ENCODE data around the gene FIGN.

The FIGN gene

GRCh38 chr2:163729636-163730273 lies 6.1 kb downstream of the FIGN start:
- Histone ChIP-seq H3K36me3 (ENCODE audit: control insufficient read depth, insufficient read depth, low read length) (no peaks in the 10 kb centered on the region), H3K4me3 (ENCODE audit: insufficient read depth, low read depth, low read length, poor library complexity, severe bottlenecking) (no peak overlapping the region), H3K27ac (ENCODE audit: insufficient read depth, low read length, poor library complexity, severe bottlenecking) (no peak overlapping the region), H3K27me3 (replicated peaks; ENCODE audit: control insufficient read depth, insufficient read depth, low read length, poor library complexity, severe bottlenecking) (no peaks in the 10 kb centered on the region), H3K4me1 (ENCODE audit: control insufficient read depth, insufficient read depth, low read length, poor library complexity, severe bottlenecking) (no peaks in the 10 kb centered on the region), H3K9me3 (ENCODE audit: control insufficient read depth, low read length) (no peaks in the 10 kb centered on the region)
- no peak for DNase-seq

- DNase-seq = no peak
- Histone ChIP-seq H3K27me3 (replicated peaks; ENCODE audit: control insufficient read depth, insufficient read depth, low read length, poor library complexity, severe bottlenecking) (no peaks in the 10 kb centered on the region), H3K4me3 (ENCODE audit: insufficient read depth, low read depth, low read length, poor library complexity, severe bottlenecking) (no peak overlapping the region), H3K4me1 (ENCODE audit: control insufficient read depth, insufficient read depth, low read length, poor library complexity, severe bottlenecking) (no peaks in the 10 kb centered on the region), H3K36me3 (ENCODE audit: control insufficient read depth, insufficient read depth, low read length) (no peaks in the 10 kb centered on the region), H3K27ac (ENCODE audit: insufficient read depth, low read length, poor library complexity, severe bottlenecking) (no peak overlapping the region), H3K9me3 (ENCODE audit: control insufficient read depth, low read length) (no peaks in the 10 kb centered on the region)
Measured at GRCh38 chr2:163723881-163724280, 11.9 kb downstream of the FIGN start.

GRCh38 chr2:163723348-163723747 lies 12.5 kb downstream of the FIGN start:
- H3K27me3 ChIP-seq (replicated peaks; ENCODE audit: control insufficient read depth, insufficient read depth, low read length, poor library complexity, severe bottlenecking) = no peaks in the 10 kb centered on the region
- H3K9me3 ChIP-seq (ENCODE audit: control insufficient read depth, low read length) = no peaks in the 10 kb centered on the region
- H3K27ac ChIP-seq (ENCODE audit: insufficient read depth, low read length, poor library complexity, severe bottlenecking) = no peak overlapping the region
- H3K4me3 ChIP-seq (ENCODE audit: insufficient read depth, low read depth, low read length, poor library complexity, severe bottlenecking) = no peak overlapping the region
- no peak for DNase-seq
- H3K36me3 ChIP-seq (ENCODE audit: control insufficient read depth, insufficient read depth, low read length) = no peaks in the 10 kb centered on the region
- no peaks in the 10 kb centered on the region for H3K4me1 ChIP-seq (ENCODE audit: control insufficient read depth, insufficient read depth, low read length, poor library complexity, severe bottlenecking)

DNA sequence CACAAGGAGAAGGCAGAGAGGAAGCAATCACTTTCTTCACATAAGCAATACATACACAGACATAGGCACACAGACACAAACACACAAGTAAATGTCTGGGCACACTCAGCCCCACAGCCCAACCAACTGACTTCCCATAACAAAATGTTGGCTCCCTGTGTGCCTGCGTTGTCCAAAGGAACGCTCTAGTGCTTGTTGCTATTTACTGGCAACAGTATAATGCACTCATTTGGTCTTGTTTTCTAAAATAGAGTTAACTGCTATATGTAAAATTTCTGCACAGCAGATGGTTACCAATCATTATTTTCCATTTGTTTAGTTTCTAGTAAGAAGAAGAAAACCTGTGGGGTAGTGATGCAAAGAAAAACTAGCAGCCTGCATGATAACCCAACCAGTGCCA lies 16.5 kb downstream of the FIGN start:
- DNase-seq = no peak
- no peak overlapping the region for H3K27ac ChIP-seq (ENCODE audit: insufficient read depth, low read length, poor library complexity, severe bottlenecking)
- no peaks in the 10 kb centered on the region for H3K9me3 ChIP-seq (ENCODE audit: control insufficient read depth, low read length)
- H3K36me3 ChIP-seq (ENCODE audit: control insufficient read depth, insufficient read depth, low read length) = no peaks in the 10 kb centered on the region
- no peak overlapping the region for H3K4me3 ChIP-seq (ENCODE audit: insufficient read depth, low read depth, low read length, poor library complexity, severe bottlenecking)
- no peaks in the 10 kb centered on the region for H3K4me1 ChIP-seq (ENCODE audit: control insufficient read depth, insufficient read depth, low read length, poor library complexity, severe bottlenecking)
- no peaks in the 10 kb centered on the region for H3K27me3 ChIP-seq (replicated peaks; ENCODE audit: control insufficient read depth, insufficient read depth, low read length, poor library complexity, severe bottlenecking)

DNA sequence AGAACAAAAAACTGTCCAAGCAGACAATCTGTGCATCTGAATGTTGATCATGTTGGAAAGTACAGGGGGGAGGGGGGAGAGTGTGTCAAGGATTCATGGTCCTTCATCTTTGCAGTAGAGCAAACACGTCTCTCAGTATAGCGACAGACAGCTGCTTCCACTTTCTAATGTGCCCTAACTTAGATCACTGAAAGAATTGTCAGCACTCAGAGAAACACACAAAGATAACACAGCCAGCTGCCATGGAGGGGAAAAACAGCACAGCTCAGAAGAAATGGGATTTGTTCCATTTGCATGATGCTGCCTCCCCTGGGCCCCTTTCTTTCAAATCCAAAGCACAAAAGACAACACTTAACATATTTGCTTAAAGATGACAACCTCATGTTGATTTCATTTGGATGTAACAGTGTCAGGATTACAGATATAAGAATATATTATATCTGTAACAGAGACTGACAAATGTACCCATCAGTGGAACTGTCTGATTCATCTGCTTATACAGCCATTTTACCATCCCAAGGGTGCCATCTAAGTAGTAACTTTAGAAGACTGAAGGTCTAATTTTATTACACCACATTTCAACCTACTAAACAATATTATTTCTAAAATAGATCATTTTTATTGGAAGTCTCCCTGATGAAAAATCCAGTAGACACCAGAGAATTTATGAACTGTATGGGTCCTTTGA lies 17.7 kb downstream of the FIGN start:
- Histone ChIP-seq H3K9me3 (ENCODE audit: control insufficient read depth, low read length) (no peaks in the 10 kb centered on the region), H3K27me3 (replicated peaks; ENCODE audit: control insufficient read depth, insufficient read depth, low read length, poor library complexity, severe bottlenecking) (no peaks in the 10 kb centered on the region), H3K4me1 (ENCODE audit: control insufficient read depth, insufficient read depth, low read length, poor library complexity, severe bottlenecking) (no peaks in the 10 kb centered on the region), H3K4me3 (ENCODE audit: insufficient read depth, low read depth, low read length, poor library complexity, severe bottlenecking) (no peak overlapping the region), H3K36me3 (ENCODE audit: control insufficient read depth, insufficient read depth, low read length) (no peaks in the 10 kb centered on the region), H3K27ac (ENCODE audit: insufficient read depth, low read length, poor library complexity, severe bottlenecking) (no peak overlapping the region)
- DNase-seq = no peak

DNA sequence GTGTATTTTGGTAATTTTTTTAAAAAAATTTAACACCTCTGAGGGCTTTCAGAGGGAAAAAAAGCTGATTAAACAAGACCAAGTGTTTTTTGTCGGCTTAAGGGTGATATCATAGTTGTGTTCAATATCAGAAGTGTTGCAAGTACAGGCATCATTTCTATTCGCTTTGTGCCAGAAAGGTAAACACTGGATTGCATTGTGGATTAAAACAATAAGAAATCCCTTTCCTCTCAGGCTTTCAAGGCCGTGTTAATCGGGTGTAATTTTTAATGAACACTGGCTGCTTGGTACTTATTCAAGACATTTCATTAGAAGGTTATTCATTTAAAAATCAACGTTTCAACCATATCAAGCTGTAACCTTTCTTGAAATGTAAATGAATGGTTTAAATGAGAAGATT lies 18.3 kb downstream of the FIGN start:
- no peak overlapping the region for H3K4me3 ChIP-seq (ENCODE audit: insufficient read depth, low read depth, low read length, poor library complexity, severe bottlenecking)

GRCh38 chr2:163716101-163716500 lies 19.7 kb downstream of the FIGN start:
- Histone ChIP-seq H3K4me1 (ENCODE audit: control insufficient read depth, insufficient read depth, low read length, poor library complexity, severe bottlenecking) (no peaks in the 10 kb centered on the region), H3K27ac (ENCODE audit: insufficient read depth, low read length, poor library complexity, severe bottlenecking) (no peak overlapping the region), H3K27me3 (replicated peaks; ENCODE audit: control insufficient read depth, insufficient read depth, low read length, poor library complexity, severe bottlenecking) (no peaks in the 10 kb centered on the region), H3K4me3 (ENCODE audit: insufficient read depth, low read depth, low read length, poor library complexity, severe bottlenecking) (no peak overlapping the region), H3K36me3 (ENCODE audit: control insufficient read depth, insufficient read depth, low read length) (no peaks in the 10 kb centered on the region), H3K9me3 (ENCODE audit: control insufficient read depth, low read length) (no peaks in the 10 kb centered on the region)
- DNase-seq = no peak

More for the DNA sequence above, 18.3 kb downstream of the FIGN start:
- Histone ChIP-seq H3K9me3 (ENCODE audit: control insufficient read depth, low read length) (no peaks in the 10 kb centered on the region), H3K27ac (ENCODE audit: insufficient read depth, low read length, poor library complexity, severe bottlenecking) (no peak overlapping the region), H3K36me3 (ENCODE audit: control insufficient read depth, insufficient read depth, low read length) (no peaks in the 10 kb centered on the region), H3K27me3 (replicated peaks; ENCODE audit: control insufficient read depth, insufficient read depth, low read length, poor library complexity, severe bottlenecking) (no peaks in the 10 kb centered on the region), H3K4me1 (ENCODE audit: control insufficient read depth, insufficient read depth, low read length, poor library complexity, severe bottlenecking) (no peaks in the 10 kb centered on the region)
- DNase-seq = no peak

GRCh38 chr2:163715668-163716067 lies 20.1 kb downstream of the FIGN start:
- no peak overlapping the region for H3K27ac ChIP-seq (ENCODE audit: insufficient read depth, low read length, poor library complexity, severe bottlenecking)
- H3K4me3 ChIP-seq (ENCODE audit: insufficient read depth, low read depth, low read length, poor library complexity, severe bottlenecking) = no peak overlapping the region
- no peaks in the 10 kb centered on the region for H3K4me1 ChIP-seq (ENCODE audit: control insufficient read depth, insufficient read depth, low read length, poor library complexity, severe bottlenecking)
- no peaks in the 10 kb centered on the region for H3K27me3 ChIP-seq (replicated peaks; ENCODE audit: control insufficient read depth, insufficient read depth, low read length, poor library complexity, severe bottlenecking)
- no peaks in the 10 kb centered on the region for H3K36me3 ChIP-seq (ENCODE audit: control insufficient read depth, insufficient read depth, low read length)
- DNase-seq = no peak
- H3K9me3 ChIP-seq (ENCODE audit: control insufficient read depth, low read length) = no peaks in the 10 kb centered on the region

DNA sequence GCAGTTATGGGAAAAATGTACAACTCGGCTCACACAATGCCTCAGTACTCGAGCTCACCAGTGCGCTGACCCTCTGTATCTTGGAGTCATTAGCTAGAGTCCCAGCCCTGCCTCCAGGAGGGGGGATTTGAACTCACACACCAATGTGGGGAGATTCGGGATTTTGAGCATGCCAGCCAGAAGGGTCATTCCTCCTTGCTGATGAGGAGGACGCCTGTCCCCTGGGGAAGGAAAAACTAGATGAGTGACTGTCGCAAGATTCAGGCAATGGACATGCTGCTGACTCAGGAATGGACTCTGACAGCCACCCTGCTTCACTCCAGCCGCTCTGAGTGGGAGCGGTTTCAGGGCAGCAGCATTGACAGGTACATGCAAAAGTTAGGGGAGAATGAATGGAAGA lies 20.6 kb downstream of the FIGN start:
- Histone ChIP-seq H3K4me3 (ENCODE audit: insufficient read depth, low read depth, low read length, poor library complexity, severe bottlenecking) (no peak overlapping the region), H3K27me3 (replicated peaks; ENCODE audit: control insufficient read depth, insufficient read depth, low read length, poor library complexity, severe bottlenecking) (no peaks in the 10 kb centered on the region), H3K36me3 (ENCODE audit: control insufficient read depth, insufficient read depth, low read length) (no peaks in the 10 kb centered on the region), H3K27ac (ENCODE audit: insufficient read depth, low read length, poor library complexity, severe bottlenecking) (no peak overlapping the region), H3K4me1 (ENCODE audit: control insufficient read depth, insufficient read depth, low read length, poor library complexity, severe bottlenecking) (no peaks in the 10 kb centered on the region), H3K9me3 (ENCODE audit: control insufficient read depth, low read length) (no peaks in the 10 kb centered on the region)
- no peak for DNase-seq

DNA sequence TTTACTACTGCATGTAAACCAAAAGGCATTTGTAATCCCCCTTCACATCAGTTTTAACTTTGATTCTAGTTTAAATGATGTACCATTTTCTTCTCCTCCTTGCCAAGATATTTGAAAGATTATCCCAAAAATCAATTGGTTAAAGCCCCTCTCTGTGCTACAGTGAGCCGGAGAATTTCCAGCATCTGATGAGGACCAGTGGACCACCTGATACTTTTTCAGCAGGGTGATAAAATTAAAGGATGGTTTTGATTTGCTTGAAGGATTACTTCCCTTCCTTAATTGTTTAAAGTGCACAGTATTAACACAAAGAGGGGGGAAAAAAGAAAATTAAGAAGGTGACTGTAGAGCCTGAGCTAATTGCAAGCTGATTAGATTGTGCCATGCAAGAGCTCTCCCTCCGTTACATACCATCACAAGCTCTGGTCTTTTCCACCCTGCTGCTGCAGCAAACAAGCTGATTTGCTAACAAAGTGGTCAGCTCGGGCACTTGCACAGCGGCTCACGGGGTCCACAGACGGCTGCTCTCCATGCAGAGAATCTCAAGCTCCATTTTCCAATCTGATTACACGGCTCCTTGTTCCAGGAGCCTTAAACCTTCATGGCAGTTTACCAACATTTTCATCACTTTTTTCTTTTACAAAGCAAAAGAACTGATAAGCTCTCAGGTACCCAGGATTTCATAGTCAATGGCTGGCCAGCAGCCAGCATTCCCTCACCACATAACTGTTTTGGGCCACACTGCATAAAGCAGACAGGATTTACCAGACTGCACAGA lies 22.1 kb downstream of the FIGN start:
- H3K36me3 ChIP-seq (ENCODE audit: control insufficient read depth, insufficient read depth, low read length) = no peaks in the 10 kb centered on the region
- H3K27me3 ChIP-seq (replicated peaks; ENCODE audit: control insufficient read depth, insufficient read depth, low read length, poor library complexity, severe bottlenecking) = no peaks in the 10 kb centered on the region
- no peak overlapping the region for H3K27ac ChIP-seq (ENCODE audit: insufficient read depth, low read length, poor library complexity, severe bottlenecking)
- DNase-seq = no peak
- no peaks in the 10 kb centered on the region for H3K4me1 ChIP-seq (ENCODE audit: control insufficient read depth, insufficient read depth, low read length, poor library complexity, severe bottlenecking)
- no peak overlapping the region for H3K4me3 ChIP-seq (ENCODE audit: insufficient read depth, low read depth, low read length, poor library complexity, severe bottlenecking)
- no peaks in the 10 kb centered on the region for H3K9me3 ChIP-seq (ENCODE audit: control insufficient read depth, low read length)
